Caco-2 (cell line): Measurements from ENCODE around the gene GALK1. TPM values are rescaled to one million over a fixed set of nuclear protein-coding genes. Genes with fewer than 3 reads are reported as not detected.

Experiments used
- BruUV-seq: library from RNA; stranded (reverse); fragments of 400-500 nt; replicated peaks from 2 replicates; lab custom pipeline; 2021; lab: Mats Ljungman, UMichigan
- CTCF ChIA-PET: fragments of 300-600 bp; sonication (Branson Sonifier 250); formaldehyde crosslinking; loops from one replicate; lab custom pipeline; 2022; ENCODE audit warnings: antibody characterized with exemption; lab: Charles Lee
- POLR2A ChIA-PET: fragments of 300-600 bp; sonication (Branson Sonifier 250); formaldehyde crosslinking; loops from one replicate; lab custom pipeline; 2022; ENCODE audit warnings: antibody characterized with exemption; lab: Charles Lee
- DNase-seq, 2 experiments: peaks; one replicate each; pipeline versions ENCODE4 v3.0.0 to v3.0.0-alpha.2; 2020 to 2022
- H3K27me3 ChIP-seq: replicated peaks from 2 replicates; pipeline ENCODE4 v1.6.0; 2011; ENCODE audit warnings: low read length; ENCODE audit not compliant: control insufficient read depth, insufficient read depth
- H3K36me3 ChIP-seq: 2 replicates; pipeline ENCODE4 v1.5.1; 2011; ENCODE audit warnings: low read length; ENCODE audit not compliant: control insufficient read depth, insufficient read depth
- H3K4me1 ChIP-seq: fragments of 250-450 bp; sonication (Bioruptor Pico); 2 replicates; pipeline ENCODE4 v1.5.1; 2020; ENCODE audit warnings: mild to moderate bottlenecking
- H3K4me3 ChIP-seq: 2 replicates; pipeline ENCODE4 v1.5.1; 2011; ENCODE audit warnings: low read depth, mild to moderate bottlenecking, control low read depth, low read length
- H3K9me3 ChIP-seq: fragments of 250-450 bp; sonication (Bioruptor Pico); 2 replicates; pipeline ENCODE4 v1.5.1; 2020; ENCODE audit warnings: mild to moderate bottlenecking, moderate library complexity
- H3K27ac Mint-ChIP-seq: one replicate; pipeline ENCODE4 v1.8.0; 2022; ENCODE audit warnings: mixed read lengths; ENCODE audit not compliant: unreplicated experiment
- H3K27me3 Mint-ChIP-seq: one replicate; pipeline ENCODE4 v1.8.0; 2022; ENCODE audit warnings: mixed read lengths; ENCODE audit not compliant: insufficient read depth, unreplicated experiment
- H3K36me3 Mint-ChIP-seq: one replicate; pipeline ENCODE4 v1.8.0; 2022; ENCODE audit warnings: mild to moderate bottlenecking, mixed read lengths; ENCODE audit not compliant: insufficient read depth, unreplicated experiment
- H3K4me1 Mint-ChIP-seq: one replicate; pipeline ENCODE4 v1.8.0; 2022; ENCODE audit warnings: low read depth, mixed read lengths; ENCODE audit not compliant: unreplicated experiment
- H3K4me3 Mint-ChIP-seq: one replicate; pipeline ENCODE4 v1.8.0; 2022; ENCODE audit warnings: mild to moderate bottlenecking, moderate library complexity, mixed read lengths; ENCODE audit not compliant: unreplicated experiment
- H3K9me3 Mint-ChIP-seq: one replicate; pipeline ENCODE4 v1.8.0; 2022; ENCODE audit warnings: mixed read lengths; ENCODE audit not compliant: unreplicated experiment
- CTCF ChIP-seq, 2 experiments: fragments of 200-600 bp in 1 of 2; IDR thresholded peaks; 1 replicate in 1 of 2; 2 replicates in 1 of 2; pipeline versions ENCODE4 v1.5.1 to v1.8.0; 2011 to 2022; ENCODE audit warnings: antibody characterized with exemption in 1 of 2, control low read depth in 1 of 2, inconsistent platforms in 1 of 2, low read depth in 1 of 2, low read length in 1 of 2, mild to moderate bottlenecking in 1 of 2, moderate library complexity in 1 of 2; ENCODE audit not compliant: insufficient read depth in 1 of 2, severe bottlenecking in 1 of 2, unreplicated experiment in 1 of 2
- intact Hi-C: fragments of 100-400 bp; cut with micrococcal nuclease; formaldehyde crosslinking; loops from one replicate; pipeline ENCODE4 v1.10.0; 2022; ENCODE audit not compliant: unreplicated experiment
- total RNA-seq: library from RNA; stranded (reverse); gene quantifications from 2 replicates; pipeline ENCODE4 v1.2.3, GENCODE V29; 2022

The GALK1 gene
- total RNA-seq, 1 experiment from 2014 or later, result 41.1 TPM

- H3K27me3 Mint-ChIP-seq, result no peaks in the 10 kb centered on the region
- BruUV-seq, result no TSS peak
- Histone ChIP-seq H3K9me3 (no peaks in the 10 kb centered on the region), H3K4me3 (no peak overlapping the region), H3K4me1 (no peaks in the 10 kb centered on the region), H3K36me3 (no peaks in the 10 kb centered on the region), H3K27me3 (no peaks in the 10 kb centered on the region)
- H3K4me3 Mint-ChIP-seq, result no peak overlapping the region
- H3K9me3 Mint-ChIP-seq, result no peaks in the 10 kb centered on the region
- no peaks in the 10 kb centered on the region for H3K4me1 Mint-ChIP-seq
- no peak for DNase-seq
- intact Hi-C loops, result no loop called here
- ChIA-PET POLR2A (interaction anchor here (0.7 kb wide), 1 partner anchor 42 kb away, joined by 5 read pairs; no protein-coding TSS in a partner anchor), CTCF (interaction anchor here (0.7 to 1.7 kb wide), 5 partner anchors 10 to 158 kb away, joined by 4 to 9 read pairs (median 4); partner anchors contain the start of genes ITGB4 and SMIM5)
- no peak overlapping the region for H3K27ac Mint-ChIP-seq
- TF ChIP-seq CTCF (IDR thresholded peaks at IDR 0.05; ENCODE audit: insufficient read depth in 1 of 2, low read depth in 1 of 2, low read length in 1 of 2, severe bottlenecking in 1 of 2, unreplicated experiment in 1 of 2), result no peak
- peaks cover 12% of the 10 kb centered on the region for H3K36me3 Mint-ChIP-seq
Observed at GRCh38 chr17:75738218-75738802, 26.7 kb downstream of the GALK1 start.

- H3K9me3 ChIP-seq, result no peaks in the 10 kb centered on the region
- no peak for TF ChIP-seq CTCF (IDR thresholded peaks at IDR 0.05; ENCODE audit: insufficient read depth in 1 of 2, low read depth in 1 of 2, low read length in 1 of 2, severe bottlenecking in 1 of 2, unreplicated experiment in 1 of 2)
- H3K4me3 ChIP-seq, result no peak overlapping the region
- Mint-ChIP-seq H3K27me3 (no peaks in the 10 kb centered on the region), H3K36me3 (peaks cover 7% of the 10 kb centered on the region), H3K4me3 (no peak overlapping the region), H3K9me3 (no peaks in the 10 kb centered on the region), H3K4me1 (no peaks in the 10 kb centered on the region), H3K27ac (no peak overlapping the region)
- no peaks in the 10 kb centered on the region for H3K36me3 ChIP-seq
- ChIA-PET POLR2A (no interaction called here), CTCF (interaction anchor here (1.0 to 1.7 kb wide), 4 partner anchors 11 to 104 kb away, joined by 4 to 9 read pairs (median 4); partner anchors contain the start of genes ITGB4 and SMIM5)
- DNase-seq, result no peak
- no peaks in the 10 kb centered on the region for H3K4me1 ChIP-seq
- BruUV-seq, result no TSS peak
- H3K27me3 ChIP-seq, result no peaks in the 10 kb centered on the region
- intact Hi-C loops, result no loop called here
Observed at GRCh38 chr17:75737133-75737962, 27.6 kb downstream of the GALK1 start.

DNA sequence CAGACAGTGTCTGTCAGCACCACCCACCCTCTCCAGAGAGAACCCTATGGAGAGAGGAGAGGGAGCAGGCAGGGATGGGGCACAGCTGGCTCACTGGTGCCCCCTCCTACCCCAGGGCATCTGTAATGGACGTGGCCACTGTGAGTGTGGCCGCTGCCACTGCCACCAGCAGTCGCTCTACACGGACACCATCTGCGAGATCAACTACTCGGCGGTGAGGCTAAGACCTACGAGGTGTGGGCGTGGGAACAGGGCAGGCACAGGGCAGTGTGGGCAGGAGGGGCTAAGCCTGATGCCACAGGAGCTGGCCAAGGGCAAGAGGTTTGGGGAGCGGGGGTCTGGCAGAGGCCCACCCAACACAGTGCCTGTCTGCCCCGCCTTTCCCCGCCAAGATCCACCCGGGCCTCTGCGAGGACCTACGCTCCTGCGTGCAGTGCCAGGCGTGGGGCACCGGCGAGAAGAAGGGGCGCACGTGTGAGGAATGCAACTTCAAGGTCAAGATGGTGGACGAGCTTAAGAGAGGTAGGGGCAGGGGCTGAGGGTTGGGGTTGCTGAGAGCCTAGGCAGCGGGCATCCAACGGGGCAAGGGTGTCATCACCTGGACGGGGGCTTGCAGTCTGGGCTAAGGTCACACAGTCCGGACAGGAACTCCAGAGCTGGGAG is 28.7 kb downstream of the GALK1 start:
- CTCF ChIA-PET, result no interaction called here

More for the DNA sequence above, 28.7 kb downstream of the GALK1 start:
- TF ChIP-seq CTCF (IDR thresholded peaks at IDR 0.05; ENCODE audit: insufficient read depth in 1 of 2, low read depth in 1 of 2, low read length in 1 of 2, severe bottlenecking in 1 of 2, unreplicated experiment in 1 of 2), result no peak
- H3K4me3 Mint-ChIP-seq, result no peak overlapping the region
- peaks cover 5% of the 10 kb centered on the region for H3K36me3 Mint-ChIP-seq
- BruUV-seq, result no TSS peak
- intact Hi-C loops, result no loop called here
- no peaks in the 10 kb centered on the region for H3K4me1 Mint-ChIP-seq
- no peak for DNase-seq
- no peak overlapping the region for H3K4me3 ChIP-seq
- no peaks in the 10 kb centered on the region for H3K36me3 ChIP-seq
- POLR2A ChIA-PET, result no interaction called here
- H3K27me3 Mint-ChIP-seq, result no peaks in the 10 kb centered on the region
- H3K9me3 ChIP-seq, result no peaks in the 10 kb centered on the region
- H3K4me1 ChIP-seq, result no peaks in the 10 kb centered on the region
- no peak overlapping the region for H3K27ac Mint-ChIP-seq
- no peaks in the 10 kb centered on the region for H3K9me3 Mint-ChIP-seq
- no peaks in the 10 kb centered on the region for H3K27me3 ChIP-seq
